ENCODE data around the gene SRD5A3.

Gene SRD5A3

GRCh38 chr4:55380576-55380975 lies 34.5 kb downstream of the SRD5A3 start:
- TF ChIP-seq, protein P1, sequence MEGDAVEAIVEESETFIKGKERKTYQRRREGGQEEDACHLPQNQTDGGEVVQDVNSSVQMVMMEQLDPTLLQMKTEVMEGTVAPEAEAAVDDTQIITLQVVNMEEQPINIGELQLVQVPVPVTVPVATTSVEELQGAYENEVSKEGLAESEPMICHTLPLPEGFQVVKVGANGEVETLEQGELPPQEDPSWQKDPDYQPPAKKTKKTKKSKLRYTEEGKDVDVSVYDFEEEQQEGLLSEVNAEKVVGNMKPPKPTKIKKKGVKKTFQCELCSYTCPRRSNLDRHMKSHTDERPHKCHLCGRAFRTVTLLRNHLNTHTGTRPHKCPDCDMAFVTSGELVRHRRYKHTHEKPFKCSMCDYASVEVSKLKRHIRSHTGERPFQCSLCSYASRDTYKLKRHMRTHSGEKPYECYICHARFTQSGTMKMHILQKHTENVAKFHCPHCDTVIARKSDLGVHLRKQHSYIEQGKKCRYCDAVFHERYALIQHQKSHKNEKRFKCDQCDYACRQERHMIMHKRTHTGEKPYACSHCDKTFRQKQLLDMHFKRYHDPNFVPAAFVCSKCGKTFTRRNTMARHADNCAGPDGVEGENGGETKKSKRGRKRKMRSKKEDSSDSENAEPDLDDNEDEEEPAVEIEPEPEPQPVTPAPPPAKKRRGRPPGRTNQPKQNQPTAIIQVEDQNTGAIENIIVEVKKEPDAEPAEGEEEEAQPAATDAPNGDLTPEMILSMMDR (IDR thresholded peaks at IDR 0.05; ENCODE audit: borderline replicate concordance, extremely low read depth, low read length, poor library complexity, severe bottlenecking), result no peak
- no peak for TF ChIP-seq EZH2 (IDR thresholded peaks at IDR 0.05; ENCODE audit: borderline replicate concordance, low read depth, low read length, severe bottlenecking)
- no peak overlapping the region for H2AFZ ChIP-seq (ENCODE audit: low read depth, low read length)
- no peak overlapping the region for H3K27ac ChIP-seq (ENCODE audit: low read length)
- no peak for ATAC-seq (ENCODE audit: insufficient read depth, low read depth)
- H3K4me2 ChIP-seq (ENCODE audit: insufficient read depth, low read length), result no peak overlapping the region
- H3K36me3 ChIP-seq (ENCODE audit: insufficient read depth, low read length), result no peaks in the 10 kb centered on the region
- no peaks in the 10 kb centered on the region for H3K9me3 ChIP-seq (ENCODE audit: insufficient read depth, low read length, severe bottlenecking)
- H3K4me3 ChIP-seq (ENCODE audit: low read depth in 1 of 2, low read length in 2 of 2), result no peak overlapping the region
- no peaks in the 10 kb centered on the region for H3K27me3 ChIP-seq (ENCODE audit: insufficient read depth, low read length, poor library complexity)
- H4K20me1 ChIP-seq (ENCODE audit: insufficient read depth, low read length), result no peaks in the 10 kb centered on the region
- DNase-seq, result no peak
- no peak overlapping the region for H3K9ac ChIP-seq (ENCODE audit: low read depth, low read length)
- no peaks in the 10 kb centered on the region for H3K4me1 ChIP-seq (ENCODE audit: insufficient read depth, low read length)
- H3K79me2 ChIP-seq (ENCODE audit: insufficient read depth, low read length), result no peaks in the 10 kb centered on the region

GRCh38 chr4:55381502-55381901 lies 35.5 kb downstream of the SRD5A3 start:
- Histone ChIP-seq H3K4me3 (ENCODE audit: low read depth in 1 of 2, low read length in 2 of 2) (no peak overlapping the region), H3K79me2 (ENCODE audit: insufficient read depth, low read length) (no peaks in the 10 kb centered on the region), H4K20me1 (ENCODE audit: insufficient read depth, low read length) (no peaks in the 10 kb centered on the region), H3K27ac (ENCODE audit: low read length) (no peak overlapping the region), H3K4me1 (ENCODE audit: insufficient read depth, low read length) (no peaks in the 10 kb centered on the region), H3K4me2 (ENCODE audit: insufficient read depth, low read length) (no peak overlapping the region), H3K9me3 (ENCODE audit: insufficient read depth, low read length, severe bottlenecking) (no peaks in the 10 kb centered on the region), H3K36me3 (ENCODE audit: insufficient read depth, low read length) (no peaks in the 10 kb centered on the region), H2AFZ (ENCODE audit: low read depth, low read length) (no peak overlapping the region), H3K27me3 (ENCODE audit: insufficient read depth, low read length, poor library complexity) (no peaks in the 10 kb centered on the region), H3K9ac (ENCODE audit: low read depth, low read length) (no peak overlapping the region)
- no peak for ATAC-seq (ENCODE audit: insufficient read depth, low read depth)
- no peak for DNase-seq
- TF ChIP-seq, protein P1 (IDR thresholded peaks at IDR 0.05; ENCODE audit: borderline replicate concordance, extremely low read depth, low read length, poor library complexity, severe bottlenecking), result no peak
- TF ChIP-seq EZH2 (IDR thresholded peaks at IDR 0.05; ENCODE audit: borderline replicate concordance, low read depth, low read length, severe bottlenecking), result no peak

DNA sequence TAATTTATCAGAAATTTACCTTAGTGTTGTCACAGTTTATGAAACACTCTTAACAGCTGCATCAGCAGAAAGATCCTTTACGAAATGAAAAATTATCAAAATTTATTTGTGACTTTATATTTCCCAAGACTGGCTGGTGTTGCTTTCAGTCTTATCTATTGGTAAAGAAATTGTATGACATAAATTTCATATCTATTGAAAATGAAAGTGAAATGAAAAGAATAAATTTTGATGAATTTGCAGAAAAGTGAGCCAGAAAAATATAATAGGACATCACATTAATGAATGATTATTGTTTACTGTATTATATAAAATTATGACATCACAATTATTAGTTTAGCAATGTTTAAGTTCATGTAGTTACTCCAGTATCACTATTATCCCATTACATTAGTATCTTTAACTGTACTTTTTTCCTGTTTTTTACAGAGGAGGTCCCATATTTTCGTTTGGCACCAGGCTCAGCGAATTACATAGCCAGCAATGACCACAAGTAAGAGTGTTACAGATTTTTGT lies 36.5 kb downstream of the SRD5A3 start:
- no peaks in the 10 kb centered on the region for H4K20me1 ChIP-seq (ENCODE audit: insufficient read depth, low read length)
- no peak for DNase-seq
- H3K27me3 ChIP-seq (ENCODE audit: insufficient read depth, low read length, poor library complexity), result no peaks in the 10 kb centered on the region
- no peaks in the 10 kb centered on the region for H3K4me1 ChIP-seq (ENCODE audit: insufficient read depth, low read length)
- H3K4me2 ChIP-seq (ENCODE audit: insufficient read depth, low read length), result no peak overlapping the region
- no peak overlapping the region for H3K27ac ChIP-seq (ENCODE audit: low read length)
- no peaks in the 10 kb centered on the region for H3K36me3 ChIP-seq (ENCODE audit: insufficient read depth, low read length)
- H3K4me3 ChIP-seq (ENCODE audit: low read depth in 1 of 2, low read length in 2 of 2), result no peak overlapping the region
- H3K9ac ChIP-seq (ENCODE audit: low read depth, low read length), result no peak overlapping the region
- H2AFZ ChIP-seq (ENCODE audit: low read depth, low read length), result no peak overlapping the region
- no peaks in the 10 kb centered on the region for H3K9me3 ChIP-seq (ENCODE audit: insufficient read depth, low read length, severe bottlenecking)
- no peaks in the 10 kb centered on the region for H3K79me2 ChIP-seq (ENCODE audit: insufficient read depth, low read length)
- TF ChIP-seq, protein P1 (IDR thresholded peaks at IDR 0.05; ENCODE audit: borderline replicate concordance, extremely low read depth, low read length, poor library complexity, severe bottlenecking), result no peak
- no peak for TF ChIP-seq EZH2 (IDR thresholded peaks at IDR 0.05; ENCODE audit: borderline replicate concordance, low read depth, low read length, severe bottlenecking)
- no peak for ATAC-seq (ENCODE audit: insufficient read depth, low read depth)

DNA sequence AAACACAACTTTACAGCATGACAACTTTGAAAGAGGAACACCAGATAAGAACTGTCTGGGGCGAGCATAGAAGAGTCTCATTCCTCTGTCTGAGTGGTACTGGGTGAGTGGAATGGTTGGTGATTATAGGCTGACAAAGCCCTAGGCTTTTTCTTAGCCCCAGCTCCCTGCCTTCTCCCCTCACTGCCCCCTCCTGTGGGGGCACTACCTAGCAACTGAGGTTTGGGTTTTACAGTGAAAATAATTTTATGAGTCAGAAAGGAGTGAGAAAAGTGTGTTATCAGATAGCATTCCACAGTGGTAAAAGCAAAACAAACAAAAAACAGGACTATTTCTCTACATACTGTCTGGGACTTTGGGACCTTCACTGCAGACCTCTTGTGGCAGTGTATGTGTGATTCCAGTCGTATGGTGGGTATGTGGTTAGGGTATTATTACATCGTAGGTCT lies 39.2 kb downstream of the SRD5A3 start:
- TF ChIP-seq, protein P1 (IDR thresholded peaks at IDR 0.05; ENCODE audit: borderline replicate concordance, extremely low read depth, low read length, poor library complexity, severe bottlenecking), result no peak
- TF ChIP-seq EZH2 (IDR thresholded peaks at IDR 0.05; ENCODE audit: borderline replicate concordance, low read depth, low read length, severe bottlenecking), result no peak
- H2AFZ ChIP-seq (ENCODE audit: low read depth, low read length), result no peak overlapping the region
- H3K4me3 ChIP-seq (ENCODE audit: low read depth in 1 of 2, low read length in 2 of 2), result no peak overlapping the region
- no peaks in the 10 kb centered on the region for H3K9me3 ChIP-seq (ENCODE audit: insufficient read depth, low read length, severe bottlenecking)
- H3K4me2 ChIP-seq (ENCODE audit: insufficient read depth, low read length), result no peak overlapping the region
- no peaks in the 10 kb centered on the region for H3K4me1 ChIP-seq (ENCODE audit: insufficient read depth, low read length)
- H3K36me3 ChIP-seq (ENCODE audit: insufficient read depth, low read length), result no peaks in the 10 kb centered on the region
- no peaks in the 10 kb centered on the region for H3K79me2 ChIP-seq (ENCODE audit: insufficient read depth, low read length)
- DNase-seq (no peak), ATAC-seq (ENCODE audit: insufficient read depth, low read depth) (no peak)
- no peak overlapping the region for H3K27ac ChIP-seq (ENCODE audit: low read length)
- no peak overlapping the region for H3K9ac ChIP-seq (ENCODE audit: low read depth, low read length)
- no peaks in the 10 kb centered on the region for H4K20me1 ChIP-seq (ENCODE audit: insufficient read depth, low read length)
- H3K27me3 ChIP-seq (ENCODE audit: insufficient read depth, low read length, poor library complexity), result no peaks in the 10 kb centered on the region

Data from DND-41 (cell line).